ENCODE measurements around the gene RMND5A.

- TF ChIP-seq SP1 (IDR thresholded peaks at IDR 0.05) (no peak), ELF4 (IDR thresholded peaks at IDR 0.05) (no peak), FOXA1 (IDR thresholded peaks at IDR 0.05) (no peak), BHLHE40 (IDR thresholded peaks at IDR 0.05; ENCODE audit: borderline replicate concordance) (no peak), FOXM1 (IDR thresholded peaks at IDR 0.05; ENCODE audit: borderline replicate concordance) (no peak)
These were observed 16.3 kb upstream of the RMND5A start for GRCh38 chr2:86703704-86704361.

All from HEK293T (cell line).